ENCODE data around the gene MMRN1. TPM values are rescaled to one million over a fixed set of nuclear protein-coding genes. Genes with fewer than 3 reads are reported as not detected.

MMRN1 gene
- total RNA-seq, 2 donors from 2014 or later, result 0.70 to 6.5 TPM

GRCh38 chr4:89929425-89930159 lies 34.9 kb downstream of the MMRN1 start:
- ATAC-seq, result peak; percentile 96
- peaks cover 4% of the 10 kb centered on the region for H3K27me3 Mint-ChIP-seq

DNA sequence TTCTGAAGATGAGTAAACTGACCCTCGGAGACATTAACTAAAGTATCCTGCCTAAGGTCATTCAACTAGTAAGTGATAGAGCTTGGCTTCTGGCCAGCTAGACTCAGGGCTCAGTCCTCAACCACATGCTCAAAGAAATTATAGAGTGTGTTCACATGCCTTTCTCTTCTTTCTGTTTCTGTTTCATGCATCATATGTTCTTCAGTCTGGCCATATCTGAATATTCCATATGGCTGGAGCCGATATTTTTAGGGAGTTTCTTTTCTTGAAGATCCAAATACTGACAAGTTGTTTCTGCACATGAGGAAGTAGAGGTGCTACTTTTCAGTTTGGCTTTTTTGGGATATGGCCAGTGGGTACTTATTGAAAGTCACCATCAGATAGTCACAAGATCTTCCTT lies 44.9 kb downstream of the MMRN1 start:
- Mint-ChIP-seq H3K4me3 (no peak overlapping the region), H3K4me1 (no peaks in the 10 kb centered on the region), H3K27me3 (peaks cover 2% of the 10 kb centered on the region), H3K36me3 (ENCODE audit: low read depth) (no peaks in the 10 kb centered on the region), H3K27ac (no peak overlapping the region)
- H3K9me3 ChIP-seq (ENCODE audit: control insufficient read depth, low read length, poor library complexity, severe bottlenecking), result no peaks in the 10 kb centered on the region
- no peak for ATAC-seq
- DNase-seq, result no peak

More at GRCh38 chr4:89929425-89930159, 34.9 kb downstream of the MMRN1 start:
- H3K27ac Mint-ChIP-seq, result peak overlapping the region; percentile 53
- DNase-seq, result no peak
- no peaks in the 10 kb centered on the region for H3K9me3 ChIP-seq (ENCODE audit: control insufficient read depth, low read length, poor library complexity, severe bottlenecking)
- H3K4me1 Mint-ChIP-seq, result peaks cover 4% of the 10 kb centered on the region
- H3K4me3 Mint-ChIP-seq, result peak overlapping the region; percentile 42
- peaks cover 6% of the 10 kb centered on the region for H3K36me3 Mint-ChIP-seq (ENCODE audit: low read depth)

- no peak overlapping the region for H3K4me3 Mint-ChIP-seq
- H3K36me3 Mint-ChIP-seq (ENCODE audit: low read depth), result no peaks in the 10 kb centered on the region
- no peak overlapping the region for H3K27ac Mint-ChIP-seq
- H3K27me3 Mint-ChIP-seq, result peaks cover 5% of the 10 kb centered on the region
- ATAC-seq, result no peak
- H3K9me3 ChIP-seq (ENCODE audit: control insufficient read depth, low read length, poor library complexity, severe bottlenecking), result no peaks in the 10 kb centered on the region
- no peak for DNase-seq
- H3K4me1 Mint-ChIP-seq, result no peaks in the 10 kb centered on the region
Observed at GRCh38 chr4:89939994-89940393, 45.3 kb downstream of the MMRN1 start.

DNA sequence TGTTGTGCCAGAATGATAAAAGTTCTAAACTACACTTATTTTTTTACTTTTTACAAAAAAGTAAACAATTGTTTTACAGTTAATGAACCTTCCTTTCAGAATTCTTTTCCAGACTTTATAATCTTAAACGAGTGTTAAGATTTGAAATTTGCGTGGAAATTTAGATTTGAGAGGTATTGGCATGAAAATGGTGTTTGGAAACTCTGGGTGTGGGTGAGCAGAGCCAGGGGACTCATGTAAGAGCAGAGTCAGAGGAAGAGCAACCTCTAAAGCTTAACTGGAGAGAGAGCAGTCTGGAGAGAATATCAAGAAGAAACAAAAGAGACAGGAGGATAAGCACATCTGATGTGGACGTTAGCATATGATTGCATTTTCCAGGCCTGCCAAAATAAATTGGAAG lies 48.2 kb downstream of the MMRN1 start:
- DNase-seq (no peak), ATAC-seq (no peak)
- no peak overlapping the region for H3K4me3 Mint-ChIP-seq
- peaks cover 5% of the 10 kb centered on the region for H3K27me3 Mint-ChIP-seq
- H3K36me3 Mint-ChIP-seq (ENCODE audit: low read depth), result no peaks in the 10 kb centered on the region
- H3K27ac Mint-ChIP-seq, result no peak overlapping the region
- H3K9me3 ChIP-seq (ENCODE audit: control insufficient read depth, low read length, poor library complexity, severe bottlenecking), result no peaks in the 10 kb centered on the region
- H3K4me1 Mint-ChIP-seq, result no peaks in the 10 kb centered on the region

- no peak for ATAC-seq
- H3K27ac Mint-ChIP-seq, result no peak overlapping the region
- H3K4me3 Mint-ChIP-seq, result no peak overlapping the region
- DNase-seq, result no peak
- H3K4me1 Mint-ChIP-seq, result no peaks in the 10 kb centered on the region
- no peaks in the 10 kb centered on the region for H3K9me3 ChIP-seq (ENCODE audit: control insufficient read depth, low read length, poor library complexity, severe bottlenecking)
- H3K36me3 Mint-ChIP-seq (ENCODE audit: low read depth), result no peaks in the 10 kb centered on the region
- peaks cover 5% of the 10 kb centered on the region for H3K27me3 Mint-ChIP-seq
Observed at GRCh38 chr4:89949782-89950387, 55.2 kb downstream of the MMRN1 start.

DNA sequence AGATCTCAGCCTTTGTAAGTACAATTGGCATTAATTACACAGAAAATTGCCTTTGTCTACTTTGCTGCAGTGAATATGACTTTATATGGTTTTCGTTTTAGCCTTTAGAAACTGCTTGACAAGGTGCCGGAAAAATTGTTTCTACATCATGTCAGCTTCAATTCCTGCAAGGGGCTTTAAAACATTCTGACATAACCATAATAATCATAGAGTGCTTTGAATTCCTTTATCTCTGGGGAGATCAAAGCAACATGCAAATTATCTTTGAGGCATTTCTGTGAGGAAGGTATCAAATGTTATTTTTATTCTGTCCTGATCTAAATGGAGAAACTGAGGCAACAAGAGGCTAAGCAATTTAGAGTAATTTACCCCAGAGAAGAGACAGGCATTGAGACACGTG lies 57.8 kb downstream of the MMRN1 start:
- H3K9me3 ChIP-seq (ENCODE audit: control insufficient read depth, low read length, poor library complexity, severe bottlenecking), result no peaks in the 10 kb centered on the region
- peaks cover 5% of the 10 kb centered on the region for H3K27me3 Mint-ChIP-seq
- H3K4me3 Mint-ChIP-seq, result no peak overlapping the region
- ATAC-seq (no peak), DNase-seq (no peak)
- no peak overlapping the region for H3K27ac Mint-ChIP-seq
- peaks cover 2% of the 10 kb centered on the region for H3K36me3 Mint-ChIP-seq (ENCODE audit: low read depth)
- no peaks in the 10 kb centered on the region for H3K4me1 Mint-ChIP-seq

DNA sequence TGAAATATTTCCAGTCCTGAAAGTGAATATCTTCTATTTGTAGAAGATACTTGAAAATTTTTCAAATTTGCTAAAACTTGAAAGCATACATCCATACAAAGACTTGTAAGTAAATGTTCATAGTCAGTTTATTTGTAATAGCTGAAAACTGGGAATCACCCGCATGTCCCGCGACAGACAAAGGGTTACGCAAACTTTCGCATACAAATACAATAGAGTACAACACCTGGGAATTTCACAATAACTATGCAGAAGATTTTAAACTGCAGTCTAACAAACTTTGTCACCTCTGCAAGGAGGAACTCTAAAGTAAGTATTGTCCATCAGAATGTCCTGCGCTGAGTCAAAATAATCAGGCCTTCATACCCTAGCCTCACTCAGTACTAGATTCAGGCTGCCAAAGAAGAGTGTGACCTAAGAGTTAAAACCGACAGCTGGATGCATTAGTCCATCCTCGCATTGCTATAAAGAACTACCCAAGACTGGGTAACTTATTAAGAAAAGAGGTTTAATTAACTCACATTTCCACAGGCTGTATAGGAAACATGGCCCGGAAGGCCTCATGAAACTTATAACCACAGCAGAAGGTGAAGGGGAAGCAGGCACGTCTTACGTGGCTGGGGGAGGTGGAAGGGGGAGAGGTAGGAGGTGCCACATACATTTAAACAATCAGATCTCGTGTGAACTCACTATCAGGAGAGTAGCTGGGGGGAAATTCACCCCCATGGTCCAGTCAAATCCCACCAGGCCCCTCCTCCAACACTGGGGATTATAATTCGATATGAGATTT lies 60.4 kb downstream of the MMRN1 start:
- DNase-seq (no peak), ATAC-seq (no peak)
- no peak overlapping the region for H3K4me3 Mint-ChIP-seq
- H3K4me1 Mint-ChIP-seq, result no peaks in the 10 kb centered on the region
- peaks cover 2% of the 10 kb centered on the region for H3K36me3 Mint-ChIP-seq (ENCODE audit: low read depth)
- H3K9me3 ChIP-seq (ENCODE audit: control insufficient read depth, low read length, poor library complexity, severe bottlenecking), result no peaks in the 10 kb centered on the region
- no peak overlapping the region for H3K27ac Mint-ChIP-seq
- H3K27me3 Mint-ChIP-seq, result peaks cover 5% of the 10 kb centered on the region

GRCh38 chr4:89957046-89957926 lies 62.6 kb downstream of the MMRN1 start:
- Mint-ChIP-seq H3K4me1 (no peaks in the 10 kb centered on the region), H3K27ac (no peak overlapping the region), H3K4me3 (no peak overlapping the region), H3K27me3 (no peaks in the 10 kb centered on the region), H3K36me3 (ENCODE audit: low read depth) (peaks cover 2% of the 10 kb centered on the region)
- no peak for DNase-seq
- H3K9me3 ChIP-seq (ENCODE audit: control insufficient read depth, low read length, poor library complexity, severe bottlenecking), result no peaks in the 10 kb centered on the region
- ATAC-seq, result no peak

- H3K27ac Mint-ChIP-seq, result no peak overlapping the region
- DNase-seq, result no peak
- ATAC-seq, result no peak
- no peaks in the 10 kb centered on the region for H3K9me3 ChIP-seq (ENCODE audit: control insufficient read depth, low read length, poor library complexity, severe bottlenecking)
- H3K4me3 Mint-ChIP-seq, result no peak overlapping the region
- H3K27me3 Mint-ChIP-seq, result peaks cover 6% of the 10 kb centered on the region
- no peaks in the 10 kb centered on the region for H3K36me3 Mint-ChIP-seq (ENCODE audit: low read depth)
- no peaks in the 10 kb centered on the region for H3K4me1 Mint-ChIP-seq
Observed at GRCh38 chr4:89981789-89982334, 87.2 kb downstream of the MMRN1 start.

- no peaks in the 10 kb centered on the region for H3K36me3 Mint-ChIP-seq (ENCODE audit: low read depth)
Observed at GRCh38 chr4:89988268-89988667, 93.6 kb downstream of the MMRN1 start.

DNA sequence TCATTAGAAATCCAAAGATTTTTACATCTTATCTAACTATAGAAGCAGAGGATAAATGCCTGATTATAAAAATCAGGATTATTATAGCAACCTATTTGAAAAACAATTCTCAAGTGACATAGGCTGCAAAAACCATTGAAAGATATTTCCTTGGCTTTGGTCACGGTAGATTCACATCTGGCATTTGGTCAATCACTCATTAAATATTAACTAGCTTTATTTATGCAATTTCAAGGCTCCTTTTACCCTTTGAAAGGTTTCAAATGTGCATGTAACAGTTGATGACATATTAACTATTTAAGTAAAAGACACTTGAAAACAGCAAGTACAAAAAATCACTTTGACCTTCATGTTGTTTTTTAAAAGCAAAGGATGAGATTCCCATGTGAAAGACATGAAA lies 98.1 kb downstream of the MMRN1 start:
- no peaks in the 10 kb centered on the region for H3K36me3 Mint-ChIP-seq (ENCODE audit: low read depth)
- no peak overlapping the region for H3K27ac Mint-ChIP-seq
- H3K9me3 ChIP-seq (ENCODE audit: control insufficient read depth, low read length, poor library complexity, severe bottlenecking), result no peaks in the 10 kb centered on the region
- ATAC-seq (no peak), DNase-seq (no peak)
- H3K4me1 Mint-ChIP-seq, result no peaks in the 10 kb centered on the region
- peaks cover 35% of the 10 kb centered on the region for H3K27me3 Mint-ChIP-seq
- H3K4me3 Mint-ChIP-seq, result no peak overlapping the region

More at GRCh38 chr4:89988268-89988667, 93.6 kb downstream of the MMRN1 start:
- Mint-ChIP-seq H3K27me3 (peaks cover 10% of the 10 kb centered on the region), H3K4me3 (no peak overlapping the region), H3K4me1 (no peaks in the 10 kb centered on the region), H3K27ac (no peak overlapping the region)
- ATAC-seq (no peak), DNase-seq (no peak)
- no peaks in the 10 kb centered on the region for H3K9me3 ChIP-seq (ENCODE audit: control insufficient read depth, low read length, poor library complexity, severe bottlenecking)

- Mint-ChIP-seq H3K4me3 (no peak overlapping the region), H3K4me1 (no peaks in the 10 kb centered on the region), H3K27me3 (peaks cover 40% of the 10 kb centered on the region), H3K36me3 (ENCODE audit: low read depth) (no peaks in the 10 kb centered on the region), H3K27ac (no peak overlapping the region)
- no peak for ATAC-seq
- no peaks in the 10 kb centered on the region for H3K9me3 ChIP-seq (ENCODE audit: control insufficient read depth, low read length, poor library complexity, severe bottlenecking)
- no peak for DNase-seq
Observed at GRCh38 chr4:89994176-89994873, 99.7 kb downstream of the MMRN1 start.
